HEK293 (cell line): ENCODE results near the gene HOXD10.

Experiments used
- CTCF ChIA-PET: fragments of 350-600 bp; formaldehyde crosslinking; extraction: SDS; loops from one replicate; lab custom pipeline; 2021; ENCODE audit warnings: antibody characterized with exemption; lab: Yijun Ruan, JAX
- POLR2A ChIA-PET: fragments of 300-600 bp; formaldehyde crosslinking; extraction: SDS; loops from one replicate; lab custom pipeline; 2020; ENCODE audit warnings: antibody characterized with exemption, inconsistent platforms; lab: Yijun Ruan, JAX
- H3K27ac ChIP-seq: fragments of 200-500 bp; sonication (Bioruptor generic); 2 replicates; pipeline ENCODE4 v1.5.1; 2014; ENCODE audit warnings: low read depth, low read length, control low read depth, inconsistent platforms; ENCODE audit errors: extremely low read depth
- H3K36me3 ChIP-seq, 2 experiments: fragments of 200-500 bp in 1 of 2; sonication (Bioruptor generic) in 1 of 2; 1 replicate in 1 of 2; 2 replicates in 1 of 2; pipeline ENCODE4 v1.5.1; 2014 to 2017; ENCODE audit warnings: inconsistent platforms in 2 of 2, low read length in 2 of 2; ENCODE audit not compliant: control insufficient read depth in 2 of 2, insufficient read depth in 1 of 2
- H3K4me1 ChIP-seq: fragments of 200-500 bp; sonication (Bioruptor generic); 2 replicates; pipeline ENCODE4 v1.5.1; 2014; ENCODE audit warnings: mild to moderate bottlenecking, low read length, inconsistent platforms; ENCODE audit not compliant: control insufficient read depth, insufficient read depth
- H3K4me3 ChIP-seq: 2 replicates; pipeline ENCODE4 v1.5.1; 2011; ENCODE audit warnings: low read depth, mild to moderate bottlenecking, control low read depth, low read length, moderate library complexity
- H3K9me3 ChIP-seq: fragments of 200-500 bp; sonication (Bioruptor generic); 2 replicates; pipeline ENCODE4 v1.5.1; 2014; ENCODE audit warnings: low read depth, low read length, inconsistent platforms; ENCODE audit not compliant: control insufficient read depth, insufficient read depth
- FEZF1 ChIP-seq: fragments of 450-650 bp; formaldehyde crosslinking; IDR thresholded peaks from 2 replicates; pipeline ENCODE4 v1.5.1; 2016; ENCODE audit warnings: missing biosample characterization, missing genetic modification characterization
- GFI1B ChIP-seq: fragments of 450-650 bp; formaldehyde crosslinking; IDR thresholded peaks from 2 replicates; pipeline ENCODE4 v1.5.1; 2016; ENCODE audit warnings: missing biosample characterization, missing genetic modification characterization
- GLI2 ChIP-seq: fragments of 450-650 bp; formaldehyde crosslinking; IDR thresholded peaks from 2 replicates; pipeline ENCODE4; 2017; ENCODE audit warnings: missing biosample characterization, missing genetic modification characterization, low read depth, borderline replicate concordance
- HOXA7 ChIP-seq: sonication (generic); formaldehyde crosslinking; IDR thresholded peaks from 2 replicates; pipeline ENCODE4 v1.8.1; 2022; ENCODE audit warnings: missing genetic modification reagents, borderline replicate concordance
- IKZF3 ChIP-seq: fragments of 450-650 bp; IDR thresholded peaks from 2 replicates; pipeline ENCODE4 v1.5.0; 2018; ENCODE audit warnings: missing biosample characterization, mild to moderate bottlenecking, missing genetic modification characterization, moderate library complexity
- KLF10 ChIP-seq: fragments of 450-650 bp; IDR thresholded peaks from 2 replicates; pipeline ENCODE4 v1.5.1; 2018; ENCODE audit warnings: missing biosample characterization, mild to moderate bottlenecking, missing genetic modification characterization
- SP2 ChIP-seq: fragments of 450-650 bp; formaldehyde crosslinking; IDR thresholded peaks from 2 replicates; pipeline ENCODE4 v1.5.1; 2016; ENCODE audit warnings: missing biosample characterization, missing genetic modification characterization
- SP7 ChIP-seq: fragments of 450-650 bp; formaldehyde crosslinking; IDR thresholded peaks from 2 replicates; pipeline ENCODE4 v1.5.1; 2016; ENCODE audit warnings: missing biosample characterization, missing genetic modification characterization
- TCF7L2 ChIP-seq: IDR thresholded peaks from 2 replicates; pipeline ENCODE4 v1.6.1; 2011; ENCODE audit warnings: low read depth, mild to moderate bottlenecking, inconsistent platforms, low read length, moderate library complexity, borderline replicate concordance
- ZEB2 ChIP-seq: fragments of 450-650 bp; formaldehyde crosslinking; IDR thresholded peaks from 2 replicates; pipeline ENCODE4 v1.5.1; 2016; ENCODE audit warnings: missing biosample characterization, missing genetic modification characterization
- ZIC2 ChIP-seq: fragments of 450-650 bp; formaldehyde crosslinking; IDR thresholded peaks from 2 replicates; pipeline ENCODE4 v1.5.1; 2016; ENCODE audit warnings: missing biosample characterization, missing genetic modification characterization
- ZNF140 ChIP-seq: fragments of 450-650 bp; formaldehyde crosslinking; IDR thresholded peaks from 2 replicates; pipeline ENCODE4 v1.5.1; 2016; ENCODE audit warnings: missing biosample characterization, missing genetic modification characterization
- ZNF292 ChIP-seq: fragments of 450-650 bp; formaldehyde crosslinking; IDR thresholded peaks from 2 replicates; pipeline ENCODE4 v1.5.1; 2016; ENCODE audit warnings: low read depth, missing biosample characterization, missing genetic modification characterization, borderline replicate concordance
- ZNF341 ChIP-seq: fragments of 450-650 bp; formaldehyde crosslinking; IDR thresholded peaks from 2 replicates; pipeline ENCODE4; 2016; ENCODE audit warnings: low read depth, missing biosample characterization, missing genetic modification characterization
- ZNF558 ChIP-seq: fragments of 450-650 bp; formaldehyde crosslinking; IDR thresholded peaks from 2 replicates; pipeline ENCODE4 v1.5.1; 2016; ENCODE audit warnings: missing biosample characterization, missing genetic modification characterization
- ZNF600 ChIP-seq: fragments of 450-650 bp; formaldehyde crosslinking; IDR thresholded peaks from 2 replicates; pipeline ENCODE4 v1.5.1; 2016; ENCODE audit warnings: missing biosample characterization, missing genetic modification characterization
- ZNF621 ChIP-seq: fragments of 450-650 bp; formaldehyde crosslinking; IDR thresholded peaks from 2 replicates; pipeline ENCODE4 v1.5.1; 2017; ENCODE audit warnings: missing biosample characterization, missing genetic modification characterization
- ZNF626 ChIP-seq: fragments of 450-650 bp; sonication (Bioruptor Pico); formaldehyde crosslinking; IDR thresholded peaks from 2 replicates; pipeline ENCODE4 v1.5.1; 2018; ENCODE audit warnings: missing biosample characterization, missing genetic modification characterization, inconsistent platforms
- ZNF701 ChIP-seq: fragments of 450-650 bp; formaldehyde crosslinking; IDR thresholded peaks from 2 replicates; pipeline ENCODE4 v1.5.1; 2016; ENCODE audit warnings: missing biosample characterization, missing genetic modification characterization
- ZNF768 ChIP-seq: fragments of 450-650 bp; formaldehyde crosslinking; IDR thresholded peaks from 2 replicates; pipeline ENCODE4 v1.5.1; 2018; ENCODE audit warnings: missing biosample characterization, mild to moderate bottlenecking, missing genetic modification characterization
- ZSCAN30 ChIP-seq: fragments of 450-650 bp; IDR thresholded peaks from 2 replicates; pipeline ENCODE4 v1.5.1; 2018; ENCODE audit warnings: missing biosample characterization, mild to moderate bottlenecking, missing genetic modification characterization, moderate library complexity
- TF ChIP-seq, protein P1 (sequence below): fragments of 450-650 bp; formaldehyde crosslinking; IDR thresholded peaks from 2 replicates; pipeline ENCODE4 v1.5.1; 2016; ENCODE audit warnings: missing biosample characterization, missing genetic modification characterization
- TF ChIP-seq, protein P2 (sequence below): fragments of 450-650 bp; formaldehyde crosslinking; IDR thresholded peaks from 2 replicates; pipeline ENCODE4 v1.5.1; 2016; ENCODE audit warnings: missing biosample characterization, missing genetic modification characterization
- TF ChIP-seq, protein P3 (sequence below): fragments of 450-650 bp; formaldehyde crosslinking; IDR thresholded peaks from 2 replicates; pipeline ENCODE4 v1.5.1; 2017; ENCODE audit warnings: missing biosample characterization, missing genetic modification characterization
- TF ChIP-seq, protein P4 (sequence below): fragments of 450-650 bp; formaldehyde crosslinking; IDR thresholded peaks from 2 replicates; pipeline ENCODE4 v1.5.1; 2017; ENCODE audit warnings: missing biosample characterization, missing genetic modification characterization
- TF ChIP-seq, protein P5 (sequence below): fragments of 450-650 bp; formaldehyde crosslinking; IDR thresholded peaks from 2 replicates; pipeline ENCODE4 v1.5.1; 2017; ENCODE audit warnings: missing biosample characterization, missing genetic modification characterization
- TF ChIP-seq, protein P6 (sequence below): fragments of 450-650 bp; formaldehyde crosslinking; IDR thresholded peaks from 2 replicates; pipeline ENCODE4 v1.5.1; 2016; ENCODE audit warnings: missing biosample characterization, missing genetic modification characterization

The HOXD10 gene

DNA sequence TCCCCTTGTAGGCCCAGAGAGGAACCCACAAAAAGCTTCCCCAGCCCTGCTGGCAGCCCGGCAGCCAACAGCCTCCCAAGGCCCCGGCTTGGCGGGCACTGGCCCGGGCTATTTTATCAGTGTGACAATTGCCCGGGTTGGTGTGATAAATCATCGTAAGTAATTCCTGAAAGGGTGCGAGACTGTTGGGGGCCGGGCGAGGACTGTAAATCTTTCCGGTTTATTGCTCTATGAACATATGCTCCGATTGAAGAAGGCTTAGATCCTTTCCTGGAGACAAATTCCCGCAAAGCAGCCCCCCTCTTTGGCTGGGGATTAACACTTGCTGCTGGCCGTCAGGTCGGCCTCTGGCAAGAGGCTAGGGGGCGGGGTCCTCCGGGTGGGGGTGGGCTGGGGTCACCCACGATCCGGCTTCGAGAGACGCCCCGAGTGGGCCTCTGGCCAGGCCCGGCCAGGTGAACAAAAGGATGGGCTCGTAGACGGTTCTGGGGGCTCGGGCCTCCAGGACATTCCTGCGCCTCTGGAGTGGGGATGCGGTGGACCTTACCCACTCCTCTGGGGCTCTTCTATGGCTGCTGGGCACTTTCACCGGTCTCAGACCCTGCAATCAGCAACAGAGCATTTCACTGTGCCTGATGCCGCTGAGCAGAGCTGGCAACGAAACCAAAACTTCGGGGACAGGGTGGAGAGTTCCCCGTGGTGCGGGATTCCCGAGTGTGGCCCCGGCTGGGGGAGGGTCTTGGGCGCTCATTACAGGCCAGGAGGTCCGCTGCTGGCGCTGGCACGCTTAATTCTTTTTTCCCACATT lies 42.5 kb downstream of the HOXD10 start:
- Histone ChIP-seq H3K27ac (peak overlapping the region; percentile 98), H3K4me1 (peaks cover 5% of the 10 kb centered on the region; the same call in 1 of the 2 replicates), H3K9me3 (no peaks in the 10 kb centered on the region), H3K36me3 (peaks cover 0 to 19% of the 10 kb centered on the region in 2 experiments; a peak in 2 of 3 replicates), H3K4me3 (no peak overlapping the region)
- ChIA-PET CTCF (no interaction called here), POLR2A (no interaction called here)
- TF ChIP-seq ZSCAN30 (tag by site-specific recombination) (peak; percentile 44; the same call in 1 of the 2 replicates), SP2 (tag by site-specific recombination) (peak; percentile 26; the same call in 1 of the 2 replicates), ZNF626 (tag by site-specific recombination) (no peak), ZNF140 (tag by site-specific recombination) (no peak), KLF10 (tag by site-specific recombination) (peak; percentile 73; the same call in 1 of the 2 replicates), ZEB2 (tag by site-specific recombination) (0 out of 2 replicates have a peak, but pooled peaks have one; percentile 14), ZNF600 (tag by site-specific recombination) (no peak), HOXA7 (CRISPR knock-in tag) (no peak), IKZF3 (tag by site-specific recombination) (peak; percentile 84), GLI2 (tag by site-specific recombination) (0 out of 2 replicates have a peak, but pooled peaks have one; percentile 45), FEZF1 (tag by site-specific recombination) (peak; percentile 86), ZNF558 (no peak), ZNF292 (tag by site-specific recombination) (no peak), ZNF621 (tag by site-specific recombination) (no peak), ZIC2 (tag by site-specific recombination) (peak; percentile 70), GFI1B (tag by site-specific recombination) (peak; percentile 47; the same call in 1 of the 2 replicates), SP7 (tag by site-specific recombination) (peak; percentile 78), ZNF341 (tag by site-specific recombination) (peak; percentile 23; the same call in 1 of the 2 replicates), ZNF768 (tag by site-specific recombination) (no peak), TCF7L2 (peak; percentile 68; the same call in 1 of the 2 replicates), ZNF701 (no peak)
- TF ChIP-seq, protein P1, sequence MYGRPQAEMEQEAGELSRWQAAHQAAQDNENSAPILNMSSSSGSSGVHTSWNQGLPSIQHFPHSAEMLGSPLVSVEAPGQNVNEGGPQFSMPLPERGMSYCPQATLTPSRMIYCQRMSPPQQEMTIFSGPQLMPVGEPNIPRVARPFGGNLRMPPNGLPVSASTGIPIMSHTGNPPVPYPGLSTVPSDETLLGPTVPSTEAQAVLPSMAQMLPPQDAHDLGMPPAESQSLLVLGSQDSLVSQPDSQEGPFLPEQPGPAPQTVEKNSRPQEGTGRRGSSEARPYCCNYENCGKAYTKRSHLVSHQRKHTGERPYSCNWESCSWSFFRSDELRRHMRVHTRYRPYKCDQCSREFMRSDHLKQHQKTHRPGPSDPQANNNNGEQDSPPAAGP (tag by site-specific recombination) = peak; percentile 18; the same call in 1 of the 2 replicates
- TF ChIP-seq, protein P2, sequence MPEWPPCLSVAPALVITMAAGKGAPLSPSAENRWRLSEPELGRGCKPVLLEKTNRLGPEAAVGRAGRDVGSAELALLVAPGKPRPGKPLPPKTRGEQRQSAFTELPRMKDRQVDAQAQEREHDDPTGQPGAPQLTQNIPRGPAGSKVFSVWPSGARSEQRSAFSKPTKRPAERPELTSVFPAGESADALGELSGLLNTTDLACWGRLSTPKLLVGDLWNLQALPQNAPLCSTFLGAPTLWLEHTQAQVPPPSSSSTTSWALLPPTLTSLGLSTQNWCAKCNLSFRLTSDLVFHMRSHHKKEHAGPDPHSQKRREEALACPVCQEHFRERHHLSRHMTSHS (tag by site-specific recombination) = peak; percentile 83; the same call in 1 of the 2 replicates
- TF ChIP-seq, protein P3, sequence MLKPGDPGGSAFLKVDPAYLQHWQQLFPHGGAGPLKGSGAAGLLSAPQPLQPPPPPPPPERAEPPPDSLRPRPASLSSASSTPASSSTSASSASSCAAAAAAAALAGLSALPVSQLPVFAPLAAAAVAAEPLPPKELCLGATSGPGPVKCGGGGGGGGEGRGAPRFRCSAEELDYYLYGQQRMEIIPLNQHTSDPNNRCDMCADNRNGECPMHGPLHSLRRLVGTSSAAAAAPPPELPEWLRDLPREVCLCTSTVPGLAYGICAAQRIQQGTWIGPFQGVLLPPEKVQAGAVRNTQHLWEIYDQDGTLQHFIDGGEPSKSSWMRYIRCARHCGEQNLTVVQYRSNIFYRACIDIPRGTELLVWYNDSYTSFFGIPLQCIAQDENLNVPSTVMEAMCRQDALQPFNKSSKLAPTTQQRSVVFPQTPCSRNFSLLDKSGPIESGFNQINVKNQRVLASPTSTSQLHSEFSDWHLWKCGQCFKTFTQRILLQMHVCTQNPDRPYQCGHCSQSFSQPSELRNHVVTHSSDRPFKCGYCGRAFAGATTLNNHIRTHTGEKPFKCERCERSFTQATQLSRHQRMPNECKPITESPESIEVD (tag by site-specific recombination) = peak; percentile 80
- TF ChIP-seq, protein P4, sequence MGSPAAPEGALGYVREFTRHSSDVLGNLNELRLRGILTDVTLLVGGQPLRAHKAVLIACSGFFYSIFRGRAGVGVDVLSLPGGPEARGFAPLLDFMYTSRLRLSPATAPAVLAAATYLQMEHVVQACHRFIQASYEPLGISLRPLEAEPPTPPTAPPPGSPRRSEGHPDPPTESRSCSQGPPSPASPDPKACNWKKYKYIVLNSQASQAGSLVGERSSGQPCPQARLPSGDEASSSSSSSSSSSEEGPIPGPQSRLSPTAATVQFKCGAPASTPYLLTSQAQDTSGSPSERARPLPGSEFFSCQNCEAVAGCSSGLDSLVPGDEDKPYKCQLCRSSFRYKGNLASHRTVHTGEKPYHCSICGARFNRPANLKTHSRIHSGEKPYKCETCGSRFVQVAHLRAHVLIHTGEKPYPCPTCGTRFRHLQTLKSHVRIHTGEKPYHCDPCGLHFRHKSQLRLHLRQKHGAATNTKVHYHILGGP (tag by site-specific recombination) = peak; percentile 90
- TF ChIP-seq, protein P5, sequence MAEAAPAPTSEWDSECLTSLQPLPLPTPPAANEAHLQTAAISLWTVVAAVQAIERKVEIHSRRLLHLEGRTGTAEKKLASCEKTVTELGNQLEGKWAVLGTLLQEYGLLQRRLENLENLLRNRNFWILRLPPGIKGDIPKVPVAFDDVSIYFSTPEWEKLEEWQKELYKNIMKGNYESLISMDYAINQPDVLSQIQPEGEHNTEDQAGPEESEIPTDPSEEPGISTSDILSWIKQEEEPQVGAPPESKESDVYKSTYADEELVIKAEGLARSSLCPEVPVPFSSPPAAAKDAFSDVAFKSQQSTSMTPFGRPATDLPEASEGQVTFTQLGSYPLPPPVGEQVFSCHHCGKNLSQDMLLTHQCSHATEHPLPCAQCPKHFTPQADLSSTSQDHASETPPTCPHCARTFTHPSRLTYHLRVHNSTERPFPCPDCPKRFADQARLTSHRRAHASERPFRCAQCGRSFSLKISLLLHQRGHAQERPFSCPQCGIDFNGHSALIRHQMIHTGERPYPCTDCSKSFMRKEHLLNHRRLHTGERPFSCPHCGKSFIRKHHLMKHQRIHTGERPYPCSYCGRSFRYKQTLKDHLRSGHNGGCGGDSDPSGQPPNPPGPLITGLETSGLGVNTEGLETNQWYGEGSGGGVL (tag by site-specific recombination) = 0 out of 2 replicates have a peak, but pooled peaks have one; percentile 14
- TF ChIP-seq, protein P6, sequence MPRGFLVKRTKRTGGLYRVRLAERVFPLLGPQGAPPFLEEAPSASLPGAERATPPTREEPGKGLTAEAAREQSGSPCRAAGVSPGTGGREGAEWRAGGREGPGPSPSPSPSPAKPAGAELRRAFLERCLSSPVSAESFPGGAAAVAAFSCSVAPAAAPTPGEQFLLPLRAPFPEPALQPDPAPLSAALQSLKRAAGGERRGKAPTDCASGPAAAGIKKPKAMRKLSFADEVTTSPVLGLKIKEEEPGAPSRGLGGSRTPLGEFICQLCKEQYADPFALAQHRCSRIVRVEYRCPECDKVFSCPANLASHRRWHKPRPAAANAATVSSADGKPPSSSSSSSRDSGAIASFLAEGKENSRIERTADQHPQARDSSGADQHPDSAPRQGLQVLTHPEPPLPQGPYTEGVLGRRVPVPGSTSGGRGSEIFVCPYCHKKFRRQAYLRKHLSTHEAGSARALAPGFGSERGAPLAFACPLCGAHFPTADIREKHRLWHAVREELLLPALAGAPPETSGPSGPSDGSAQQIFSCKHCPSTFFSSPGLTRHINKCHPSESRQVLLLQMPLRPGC (tag by site-specific recombination) = peak; percentile 21; the same call in 1 of the 2 replicates
